Stimulated activated CD4-positive, alpha-beta T cell treated with anti-CD3 and anti-CD28 coated beads, Interleukin-4, amount 100 ng/mL, for 24 hours (primary cell): Measurements from ENCODE around the gene KCNK1.
"Not testable (repeated sequence)": the region's sequence is repeated elsewhere in the genome, so short reads cannot be mapped to it uniquely, and the experiment has no call there.

Experiments used
- DNase-seq: peaks from one replicate; pipeline ENCODE4 v3.0.0-alpha.2; 2020

KCNK1 gene

DNA sequence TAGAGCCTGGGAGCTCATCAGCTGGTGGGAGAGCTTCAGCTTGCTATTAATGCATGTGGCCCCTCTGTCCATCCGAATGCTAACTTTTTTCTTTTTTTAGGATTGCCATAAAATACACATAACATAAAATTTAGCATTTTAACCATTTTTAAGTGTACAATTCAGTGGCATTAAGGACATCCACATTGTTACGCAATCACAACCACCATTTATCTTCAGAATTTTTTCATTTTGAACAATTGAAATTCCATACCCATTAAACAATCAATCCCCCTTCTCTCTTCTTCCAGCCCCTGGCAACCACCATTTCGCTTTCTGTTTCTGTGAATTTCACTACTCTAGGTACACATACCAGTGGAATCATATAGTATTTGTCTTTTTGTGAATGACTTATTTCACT lies 4.9 kb upstream of the KCNK1 start:
- DNase-seq = no peak

DNA sequence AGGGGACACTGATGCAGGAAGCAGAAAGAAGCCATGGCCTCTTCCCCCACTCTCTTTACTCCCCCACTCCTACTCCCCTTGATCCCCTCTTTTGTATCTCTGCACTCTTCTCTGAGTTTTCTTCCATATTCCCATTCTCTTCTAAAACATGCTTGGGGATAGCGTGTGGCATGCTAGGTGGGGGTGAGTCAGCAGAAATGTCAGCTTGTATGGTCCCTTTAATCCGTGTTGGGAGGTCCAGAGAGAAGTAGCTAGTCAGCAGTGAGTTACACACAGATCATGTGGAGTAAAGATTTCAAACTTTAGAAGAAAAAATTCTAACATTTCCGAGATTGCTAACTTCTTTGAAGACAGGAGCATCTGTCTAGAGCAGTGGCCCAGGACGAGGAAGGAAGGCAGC lies 4.0 kb upstream of the KCNK1 start:
- no peak for DNase-seq

DNA sequence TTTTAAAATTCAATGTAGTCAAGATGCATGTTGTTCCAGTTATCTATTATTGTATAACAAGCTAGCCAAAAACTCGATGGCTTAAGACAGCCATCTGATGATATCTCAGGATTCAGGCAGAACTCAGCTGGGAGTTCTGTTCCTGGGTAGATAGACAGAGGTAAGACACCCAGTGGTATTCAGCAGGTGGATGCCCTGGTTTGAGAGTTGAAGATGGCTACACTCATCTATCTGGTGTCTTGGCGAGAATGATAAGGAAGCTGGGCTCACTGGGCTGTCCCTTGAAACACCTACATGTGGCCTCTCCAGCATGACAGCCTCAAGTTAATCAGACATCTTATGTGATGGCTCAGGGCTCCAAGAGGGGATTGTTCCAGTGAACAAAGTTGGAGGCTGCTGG lies 3.3 kb upstream of the KCNK1 start:
- no peak for DNase-seq

DNA sequence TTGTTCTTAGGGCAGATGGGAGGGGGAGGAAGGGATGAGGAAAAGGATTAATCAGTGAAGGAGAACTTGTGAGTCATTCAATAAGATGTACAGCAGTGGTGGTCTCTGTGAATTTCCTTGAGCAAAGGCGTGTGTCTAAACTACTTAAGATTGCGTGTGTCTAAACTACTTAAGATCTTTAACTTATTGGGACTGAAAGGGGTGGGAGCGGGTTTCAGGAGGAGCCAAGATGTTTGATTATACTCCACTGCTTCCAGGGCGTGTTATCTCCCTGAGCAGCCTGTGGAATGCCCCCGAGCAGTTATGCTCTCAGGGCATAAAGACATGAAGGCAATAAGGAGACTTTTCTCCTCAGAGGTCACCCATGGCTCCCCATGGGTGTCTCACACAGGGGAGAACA lies 2.5 kb upstream of the KCNK1 start:
- DNase-seq = not testable (repeated sequence)

DNA sequence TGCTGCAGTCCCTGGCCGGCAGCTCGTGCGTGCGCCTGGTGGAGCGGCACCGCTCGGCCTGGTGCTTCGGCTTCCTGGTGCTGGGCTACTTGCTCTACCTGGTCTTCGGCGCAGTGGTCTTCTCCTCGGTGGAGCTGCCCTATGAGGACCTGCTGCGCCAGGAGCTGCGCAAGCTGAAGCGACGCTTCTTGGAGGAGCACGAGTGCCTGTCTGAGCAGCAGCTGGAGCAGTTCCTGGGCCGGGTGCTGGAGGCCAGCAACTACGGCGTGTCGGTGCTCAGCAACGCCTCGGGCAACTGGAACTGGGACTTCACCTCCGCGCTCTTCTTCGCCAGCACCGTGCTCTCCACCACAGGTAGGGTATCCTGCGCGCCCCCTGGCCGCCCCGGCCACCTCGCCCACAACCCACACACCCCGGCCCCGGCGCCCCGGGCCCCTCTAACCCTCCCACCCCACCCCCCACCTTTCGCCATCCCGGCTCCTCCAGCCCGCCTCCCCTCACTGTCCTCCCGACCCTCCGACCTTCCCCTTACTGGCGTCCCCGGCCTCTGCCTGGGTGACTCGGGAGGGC lies 352 bp downstream of the KCNK1 start:
- DNase-seq = no peak

DNA sequence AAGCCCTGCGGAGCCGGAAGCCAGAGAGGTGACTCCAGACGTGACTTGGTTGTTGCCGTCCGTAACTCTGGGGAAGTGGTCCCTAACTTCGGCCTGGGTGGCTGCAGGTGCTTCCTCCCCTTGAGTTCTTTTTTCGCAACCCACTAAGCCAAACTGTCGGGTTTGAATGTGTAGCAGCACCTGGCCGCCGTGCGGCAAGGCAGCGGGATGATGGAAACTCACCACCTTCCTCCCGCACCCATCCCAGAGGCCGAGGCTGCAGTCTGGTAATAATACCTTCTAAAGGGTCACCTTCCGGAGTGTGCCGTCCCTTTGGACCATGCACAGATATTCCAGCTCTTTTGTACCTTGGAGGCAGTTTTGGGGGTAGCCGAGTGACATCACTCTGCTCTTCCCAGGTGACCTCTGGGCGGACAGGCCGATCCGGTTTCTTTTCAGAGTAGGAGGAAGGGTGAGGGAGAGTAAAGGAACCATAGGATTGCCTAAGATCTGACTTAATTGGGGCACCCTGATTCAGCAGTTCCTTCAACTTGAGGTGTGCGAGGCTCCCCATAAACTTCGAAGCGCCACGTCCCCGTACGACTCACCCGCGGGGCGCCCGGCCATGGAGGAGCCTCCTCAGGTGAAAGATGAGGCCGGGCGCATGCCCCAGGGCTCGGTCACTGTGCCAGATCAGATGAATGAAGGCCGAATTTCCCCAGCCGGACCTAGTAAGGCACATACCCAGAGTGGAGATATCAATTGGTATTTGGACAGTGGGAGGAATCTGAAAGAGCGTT lies 1.0 kb downstream of the KCNK1 start:
- no peak for DNase-seq

DNA sequence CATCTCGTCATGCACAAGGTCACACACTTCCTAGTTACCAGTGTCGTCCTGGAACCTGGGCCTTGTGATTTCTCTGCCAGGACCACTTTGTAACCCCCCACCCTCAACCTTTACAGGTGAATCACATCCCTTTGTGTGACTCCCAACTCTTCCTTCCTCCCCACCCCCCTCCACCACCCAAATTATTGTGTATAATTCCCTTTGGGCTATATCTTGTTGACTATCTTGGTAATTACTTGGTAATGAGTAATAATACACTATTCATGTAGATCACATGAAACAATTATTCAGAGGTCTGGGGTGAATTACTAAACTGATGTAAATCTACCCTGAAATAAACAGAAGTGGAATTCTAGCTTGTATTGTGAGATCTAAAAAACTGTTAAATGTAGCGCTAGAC lies 1.7 kb downstream of the KCNK1 start:
- DNase-seq = no peak

DNA sequence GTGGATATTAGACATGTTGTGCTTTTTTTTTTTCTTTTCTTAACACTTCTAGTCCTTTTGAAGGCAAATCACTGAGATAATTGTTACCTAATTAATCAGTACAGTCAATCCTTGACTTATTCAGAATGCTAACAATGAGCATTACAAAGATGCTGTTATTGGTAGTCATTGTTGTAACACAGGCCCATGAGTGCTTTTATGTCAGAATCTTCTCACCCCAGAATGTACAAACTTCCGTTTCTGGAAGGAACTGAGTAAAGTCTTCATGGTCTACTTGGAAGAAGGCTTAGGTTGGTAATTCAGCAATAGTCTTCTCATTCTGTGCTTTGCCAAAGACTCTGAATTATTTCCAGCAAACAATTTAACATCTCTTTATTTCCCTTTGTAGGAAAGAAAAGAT lies 3.1 kb downstream of the KCNK1 start:
- DNase-seq = no peak

DNA sequence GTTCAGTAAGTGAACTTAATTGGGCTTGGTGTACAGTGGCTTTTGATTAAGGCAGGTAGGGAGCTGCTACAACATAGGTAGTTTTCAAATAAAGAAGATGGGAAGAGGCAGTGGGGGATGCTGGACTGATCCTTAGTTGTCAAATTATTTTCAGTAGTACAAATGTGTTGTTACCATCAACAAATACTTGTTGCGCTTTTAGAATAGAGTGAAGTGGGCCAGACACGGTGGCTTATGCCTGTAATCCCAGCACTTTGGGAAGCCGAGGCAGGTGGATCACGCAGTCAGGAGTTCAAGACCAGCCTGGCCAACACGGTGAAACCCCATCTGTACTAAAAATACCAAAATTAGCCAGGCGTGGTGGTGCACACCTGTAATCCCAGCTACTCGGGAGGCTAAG lies 5.5 kb downstream of the KCNK1 start:
- not testable (repeated sequence) for DNase-seq

DNA sequence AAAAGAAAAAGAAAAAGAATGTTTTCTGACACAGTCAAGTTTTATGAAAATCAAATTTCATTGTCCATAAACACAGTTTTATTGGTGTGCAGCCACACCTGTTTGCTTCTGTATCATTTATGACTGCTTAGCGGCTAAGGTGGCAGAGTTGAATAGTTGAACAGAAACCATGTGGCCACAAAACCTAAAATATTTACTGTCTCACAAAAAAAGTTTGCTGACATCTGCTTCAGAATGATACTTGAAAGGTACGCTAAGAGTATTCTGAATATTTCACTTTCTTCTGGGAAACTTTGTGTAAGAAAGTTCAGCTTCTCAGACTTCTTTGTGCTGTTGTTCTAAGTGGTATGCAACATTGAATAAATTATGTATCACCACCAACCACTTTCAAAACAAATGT lies 6.2 kb downstream of the KCNK1 start:
- no peak for DNase-seq

DNA sequence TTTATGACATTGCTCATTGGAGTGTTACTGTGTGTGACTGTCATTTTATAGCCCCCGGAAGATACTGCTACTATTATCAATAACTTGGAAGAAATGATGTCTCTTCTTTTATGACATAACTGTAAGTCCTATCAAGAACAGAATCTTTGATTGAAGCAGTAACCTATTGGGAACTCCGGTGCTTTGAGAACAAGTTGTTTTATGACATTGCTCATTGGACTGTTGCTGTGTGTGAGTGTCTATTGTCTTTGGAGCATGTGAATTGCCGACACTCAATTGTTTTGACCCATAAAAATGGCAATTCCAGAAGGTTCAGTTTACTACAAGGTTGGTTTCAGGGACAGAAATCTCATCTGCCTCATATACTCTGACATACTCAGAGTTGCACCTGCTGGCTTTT lies 8.0 kb downstream of the KCNK1 start:
- DNase-seq = no peak

DNA sequence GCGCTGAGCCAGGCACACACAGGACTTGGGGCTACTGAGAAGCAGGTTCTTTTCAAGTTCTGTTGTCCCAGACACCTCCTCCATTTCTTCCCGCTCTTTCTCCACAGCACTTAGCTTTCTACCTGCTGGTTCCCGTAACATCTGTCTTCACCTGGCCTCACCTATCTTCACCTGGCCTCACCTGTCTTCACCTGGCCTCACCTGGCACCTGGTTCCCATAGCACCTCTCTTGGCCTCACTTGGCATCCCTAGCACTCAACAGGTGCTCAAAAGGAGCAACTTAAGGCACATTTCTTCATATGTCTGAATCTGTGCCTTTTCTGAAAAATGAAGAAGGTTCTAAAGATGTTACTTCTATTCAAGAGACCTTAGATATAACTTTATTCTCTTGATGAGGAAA lies 10.4 kb downstream of the KCNK1 start:
- no peak for DNase-seq

DNA sequence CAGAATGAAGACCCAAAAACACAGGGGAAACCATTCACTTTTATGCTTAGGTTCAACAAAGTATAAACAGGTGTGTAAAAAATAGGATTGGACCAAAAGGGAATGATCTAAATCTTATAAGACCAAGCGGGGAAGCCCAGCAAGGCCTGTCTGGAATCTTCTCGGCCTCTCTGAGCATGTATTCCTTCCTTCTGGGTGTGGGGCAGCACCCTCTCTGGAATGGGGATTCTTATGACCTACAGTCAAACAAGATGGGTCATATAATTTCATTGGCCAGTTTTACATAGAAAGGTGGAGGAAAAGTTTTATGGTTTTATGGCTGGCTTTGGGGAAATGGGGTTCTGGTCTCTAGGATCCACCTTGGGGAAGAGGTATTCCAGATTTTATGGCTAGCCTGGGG lies 11.2 kb downstream of the KCNK1 start:
- no peak for DNase-seq

DNA sequence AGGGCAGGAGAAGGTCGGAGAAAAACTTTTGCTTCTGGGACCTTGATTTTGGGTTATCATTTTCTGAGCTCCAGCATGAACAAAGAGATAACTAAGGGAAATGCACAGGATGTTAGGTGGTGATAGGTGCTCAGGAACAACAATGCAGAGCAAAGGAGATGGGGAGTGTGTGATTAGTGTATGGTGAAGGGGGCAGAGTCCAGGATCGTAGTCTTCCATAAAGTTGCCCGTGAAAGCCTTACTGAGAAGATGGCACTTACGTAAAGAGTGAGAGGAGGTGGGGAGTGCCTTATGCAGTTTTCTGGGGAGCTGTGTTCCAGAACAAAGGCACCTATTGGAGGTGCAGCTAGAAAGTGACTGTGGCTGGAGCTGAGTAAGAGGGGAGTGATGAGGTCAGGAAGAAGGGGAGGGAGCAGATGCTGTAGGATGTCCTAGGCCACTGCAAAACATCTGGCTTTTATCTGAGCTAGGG lies 11.6 kb downstream of the KCNK1 start:
- no peak for DNase-seq

DNA sequence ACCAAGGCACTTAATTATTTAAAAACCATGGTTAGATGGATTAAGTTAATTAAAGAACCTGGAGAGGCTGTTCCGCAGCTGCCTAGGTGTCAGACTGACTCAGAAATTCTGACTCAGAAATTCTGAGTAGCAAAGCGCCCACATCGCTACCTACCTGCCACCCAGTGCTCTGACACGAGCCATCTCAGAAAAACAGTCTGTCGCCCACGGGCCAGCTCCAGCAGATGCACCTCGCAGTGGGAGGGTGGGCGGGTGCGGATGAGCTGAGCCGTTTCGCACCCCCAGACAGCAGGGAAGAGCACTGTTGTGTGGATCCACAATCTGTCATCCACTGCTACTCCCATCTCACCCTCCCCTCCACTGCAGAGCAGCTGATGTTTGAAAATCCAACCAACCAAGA lies 13.5 kb downstream of the KCNK1 start:
- DNase-seq = peak; percentile 60

DNA sequence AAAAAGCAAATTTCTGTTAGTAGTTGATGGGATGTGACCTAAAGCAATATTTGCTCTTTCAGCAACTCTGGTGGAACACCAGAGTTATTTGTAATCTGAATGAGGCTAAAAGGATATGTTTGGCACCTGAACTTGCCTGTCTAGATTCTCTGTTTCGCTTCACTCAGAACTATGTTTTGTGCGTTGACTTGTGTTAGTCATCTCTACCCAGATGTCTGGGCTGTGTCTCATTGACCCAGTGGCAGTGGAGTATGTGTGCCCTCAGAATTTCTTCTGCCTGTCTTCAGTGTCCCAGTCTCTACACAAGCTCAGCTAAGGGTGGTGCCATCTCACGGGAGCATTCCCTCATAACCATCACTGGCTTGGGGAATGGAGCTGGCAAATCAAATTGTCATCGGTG lies 13.9 kb downstream of the KCNK1 start:
- DNase-seq = peak; percentile 19

DNA sequence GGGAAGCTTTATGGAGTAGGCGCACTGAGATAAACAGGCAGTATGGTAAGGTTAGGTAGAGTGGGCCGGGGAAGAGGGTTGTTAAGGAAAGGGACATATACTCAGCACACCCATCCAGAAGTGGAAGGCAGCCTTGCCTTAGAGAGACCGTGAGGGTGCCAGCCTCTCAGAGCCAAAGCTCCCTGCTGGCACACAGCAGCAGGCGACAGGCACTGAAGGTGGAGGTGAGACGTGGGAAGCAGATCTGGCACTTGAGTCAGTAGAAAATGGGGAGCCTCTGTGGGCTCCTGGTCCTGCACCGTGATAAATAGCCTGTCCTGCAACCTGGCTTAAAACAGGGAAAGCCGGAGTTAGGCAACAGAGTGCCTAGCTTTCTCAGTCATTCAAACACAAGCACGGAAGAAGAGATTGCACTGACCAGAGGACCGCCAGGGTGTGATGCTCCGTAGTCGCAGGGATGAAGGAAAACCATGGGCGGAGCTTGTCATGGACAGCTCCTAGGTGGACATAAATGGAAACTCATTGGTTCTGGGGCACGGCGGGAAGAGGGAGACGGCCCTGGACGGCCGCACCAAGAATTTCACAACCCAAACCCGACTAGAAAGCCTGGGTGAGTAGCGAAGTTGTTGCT lies 15.5 kb downstream of the KCNK1 start:
- DNase-seq = no peak

DNA sequence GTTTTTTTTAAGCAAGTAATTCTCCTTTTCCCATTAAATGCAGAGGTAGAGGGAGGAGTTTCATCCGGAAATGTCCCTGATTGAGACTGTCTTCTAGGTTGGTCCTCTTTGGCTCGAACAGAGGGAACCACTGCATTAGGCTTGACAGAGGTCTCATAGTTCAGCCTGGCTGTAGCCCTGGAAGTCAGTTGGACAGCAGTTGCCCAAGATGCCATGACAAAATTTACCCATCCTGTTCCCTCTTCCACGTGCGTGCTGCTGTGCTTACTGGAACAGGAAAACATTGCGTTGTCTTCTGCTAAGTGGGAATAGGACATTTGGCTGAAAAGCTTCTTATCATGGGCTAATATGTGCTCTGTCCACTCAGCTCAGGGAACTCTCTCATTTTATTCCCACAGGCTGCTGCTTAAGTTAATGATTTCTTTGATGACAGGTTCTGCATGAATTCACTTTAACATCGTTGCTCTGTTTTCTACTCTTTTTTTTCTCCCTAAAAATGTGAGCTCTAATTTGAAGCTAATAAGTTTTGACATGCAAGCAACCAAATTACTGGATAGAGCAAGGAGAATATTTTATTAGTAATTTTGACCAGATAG lies 18.0 kb downstream of the KCNK1 start:
- no peak for DNase-seq

DNA sequence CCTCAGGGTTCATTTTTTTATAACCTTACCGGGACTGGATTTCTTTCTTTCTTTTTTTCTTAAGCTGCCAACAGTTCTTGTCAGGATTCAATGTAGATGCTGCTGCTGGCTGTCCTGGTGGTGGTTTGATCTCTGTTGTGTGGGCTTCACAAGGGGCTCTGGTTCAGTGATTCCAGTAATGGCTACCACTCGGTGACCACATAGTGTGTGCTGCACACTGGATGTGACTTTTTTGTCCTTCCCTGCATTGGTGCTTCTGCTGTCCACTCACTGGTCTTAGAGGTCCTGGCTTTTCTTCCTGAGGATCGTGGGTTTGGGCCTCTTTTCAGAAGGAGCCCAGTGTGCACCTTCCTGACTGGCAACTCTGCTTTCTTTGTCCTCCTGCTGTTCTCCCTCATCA lies 18.5 kb downstream of the KCNK1 start:
- DNase-seq = no peak

DNA sequence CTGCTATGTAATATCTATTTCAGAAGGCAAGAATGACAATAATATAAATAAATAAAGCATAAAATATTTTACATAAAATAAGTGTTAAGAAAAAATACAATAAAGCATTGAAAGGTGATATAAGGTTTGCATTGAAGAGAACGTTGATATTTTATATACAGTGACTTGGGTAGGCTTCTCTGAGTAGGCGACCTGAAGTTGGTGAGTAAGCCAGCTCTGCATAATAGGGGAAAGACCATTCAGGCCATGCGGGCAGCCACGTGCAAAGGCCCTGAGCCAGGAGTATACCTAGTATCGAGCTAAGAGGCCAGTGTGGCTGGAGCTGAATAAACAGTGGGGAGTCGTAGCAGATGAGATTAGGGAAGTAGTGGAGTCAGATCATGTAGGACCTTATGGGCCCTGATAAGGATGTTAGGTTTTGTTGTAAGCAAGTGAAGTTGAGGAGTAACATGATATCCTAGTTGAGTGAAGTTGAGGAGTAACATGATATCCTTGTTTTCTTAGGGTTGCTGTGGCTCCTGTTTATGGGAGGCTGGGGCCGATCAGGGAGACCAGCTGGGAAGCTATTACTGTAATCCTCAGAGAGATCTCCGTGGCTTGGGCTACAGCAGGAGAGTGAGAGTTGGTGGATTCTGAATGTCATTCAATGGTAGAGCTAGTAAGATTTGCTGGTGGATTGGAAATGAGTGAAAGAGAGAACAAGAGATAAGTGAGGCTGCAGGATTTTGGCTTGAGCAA lies 22.0 kb downstream of the KCNK1 start:
- no peak for DNase-seq

DNA sequence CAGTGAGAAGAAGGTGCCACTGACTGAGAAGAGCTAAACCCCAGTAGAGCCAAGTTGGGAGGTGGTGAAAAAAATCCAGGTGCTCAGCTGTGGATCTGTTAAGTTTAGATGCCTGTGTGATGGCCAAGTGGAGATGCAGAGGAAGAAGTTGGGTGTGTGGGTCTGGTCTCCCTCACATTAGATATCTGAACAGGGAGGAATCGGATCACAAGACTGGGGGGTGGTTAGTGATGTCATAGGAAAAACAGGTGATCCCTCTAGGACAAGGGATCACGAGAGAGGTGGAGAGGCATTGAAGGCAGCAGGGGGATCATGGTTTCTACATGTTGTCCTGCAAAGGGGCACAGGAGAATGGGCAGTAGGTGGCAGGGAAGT lies 22.6 kb downstream of the KCNK1 start:
- no peak for DNase-seq

DNA sequence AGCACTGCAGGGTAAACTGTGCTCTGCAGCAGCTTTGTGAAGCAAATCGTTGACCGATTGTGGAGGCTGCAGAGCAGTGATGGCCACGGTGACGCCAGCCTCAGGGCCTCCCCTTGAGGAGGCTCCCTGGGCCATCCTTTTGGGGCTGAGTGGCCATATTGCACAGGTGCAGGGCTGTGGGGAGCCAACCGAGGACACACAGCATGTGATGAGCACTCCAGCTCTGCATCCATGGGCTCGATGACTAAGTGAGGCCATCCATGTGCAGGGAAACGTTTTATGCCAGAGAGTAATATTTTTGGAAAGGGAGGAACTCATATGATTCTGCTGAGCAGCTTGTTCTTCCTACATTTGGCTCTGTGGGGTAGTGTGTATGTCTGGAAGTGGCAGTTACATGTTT lies 24.6 kb downstream of the KCNK1 start:
- no peak for DNase-seq

DNA sequence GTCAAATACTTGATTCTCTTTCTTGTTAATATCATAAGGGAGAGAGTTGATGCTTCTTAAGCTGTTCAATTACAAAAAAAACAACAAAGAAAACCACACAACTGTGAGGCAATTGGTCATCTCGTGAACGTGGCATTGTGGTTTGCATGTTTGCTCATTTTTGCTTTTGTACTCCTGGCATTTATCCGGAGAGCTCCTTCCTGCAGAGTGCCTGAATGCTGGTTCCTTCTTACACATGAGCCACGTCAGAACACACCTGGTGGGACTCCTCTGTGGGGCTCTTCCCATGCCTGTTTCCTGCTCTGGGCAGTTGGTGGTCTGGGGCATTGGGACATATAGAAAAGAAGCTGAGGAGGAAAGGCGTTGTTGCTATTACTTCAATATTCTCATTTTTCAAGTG lies 25.7 kb downstream of the KCNK1 start:
- DNase-seq = no peak
